ENCODE measurements around the gene GDPD3. TPM values are rescaled to one million over a fixed set of nuclear protein-coding genes. Genes with fewer than 3 reads are reported as not detected.

GDPD3 gene
- total and polyA plus RNA-seq, 2 of the 13 experiments (the other 11 are each of a cell fraction or from before 2014, with no cell fraction given): 18.7 to 20.6 TPM

GRCh38 chr16:30088832-30089624 lies 24.3 kb downstream of the GDPD3 start (continued):
- TF ChIP-seq ZBTB39 (CRISPR knock-in tag; IDR thresholded peaks at IDR 0.05): no peak
- TF ChIP-seq POLR2AphosphoS2 (IDR thresholded peaks at IDR 0.05; ENCODE audit: low read depth, low read length): no peak
- TF ChIP-seq ZBTB38 (CRISPR knock-in tag; IDR thresholded peaks at IDR 0.05): peak; percentile 68; the same call in 1 of the 2 replicates
- TF ChIP-seq ZNF12 (CRISPR knock-in tag; IDR thresholded peaks at IDR 0.05): no peak
- TF ChIP-seq ZNF343 (CRISPR knock-in tag; IDR thresholded peaks at IDR 0.05): no peak
- TF ChIP-seq TRAFD1 (CRISPR knock-in tag; IDR thresholded peaks at IDR 0.05; ENCODE audit: borderline replicate concordance): no peak
- no peak for TF ChIP-seq ELF1 (CRISPR knock-in tag; IDR thresholded peaks at IDR 0.05)
- TF ChIP-seq ZBTB7B (CRISPR knock-in tag; IDR thresholded peaks at IDR 0.05): 0 out of 2 replicates have a peak, but pooled peaks have one; percentile 38
- 0 out of 2 replicates have a peak, but pooled peaks have one; percentile 56 for TF ChIP-seq SAP130 (CRISPR knock-in tag; IDR thresholded peaks at IDR 0.05; ENCODE audit: low read depth)
- no peak for TF ChIP-seq CBX1 (IDR thresholded peaks at IDR 0.05; ENCODE audit: low read depth)
- TF ChIP-seq THYN1 (CRISPR knock-in tag; IDR thresholded peaks at IDR 0.05; ENCODE audit: borderline replicate concordance, low read depth): no peak
- TF ChIP-seq MNT (IDR thresholded peaks at IDR 0.05): no peak
- no peak for TF ChIP-seq MXD3 (CRISPR knock-in tag; IDR thresholded peaks at IDR 0.05)
- no peak for TF ChIP-seq ZBED4 (CRISPR knock-in tag; IDR thresholded peaks at IDR 0.05; ENCODE audit: borderline replicate concordance)
- TF ChIP-seq ZBTB21 (CRISPR knock-in tag; IDR thresholded peaks at IDR 0.05): no peak
- TF ChIP-seq GTF2F1 (IDR thresholded peaks at IDR 0.05; ENCODE audit: low read length): no peak
- no peak for TF ChIP-seq ZSCAN5A (CRISPR knock-in tag; IDR thresholded peaks at IDR 0.05; ENCODE audit: borderline replicate concordance)
- TF ChIP-seq ATF1 (CRISPR knock-in tag; IDR thresholded peaks at IDR 0.05): no peak
- TF ChIP-seq FOSL1 (CRISPR knock-in tag; IDR thresholded peaks at IDR 0.05; ENCODE audit: borderline replicate concordance): no peak

All from HepG2 (cell line).